Left lung (tissue), 10 donors: ENCODE measurements around the gene NAV2. TPM values are rescaled to one million over a fixed set of nuclear protein-coding genes. Genes with fewer than 3 reads are reported as not detected.

Experiments
- ATAC-seq: fragments of 200-7000 bp; cut with Tn5 transposase; one replicate; pipeline ENCODE4 v1.9.1; 2020; ENCODE audit warnings: moderate library complexity
- DNase-seq, 4 donors: peaks; one replicate each; pipeline ENCODE4 v3.0.0-alpha.2; 2013 to 2020
- H3K27ac ChIP-seq, 2 donors: fragments of 200-600 bp; sonication (generic) in 1 of 2; one replicate each; pipeline versions ENCODE4 v1.5.0 to v1.8.0; 2020 to 2021
- H3K27me3 ChIP-seq, 2 donors: fragments of 200-600 bp; sonication (generic) in 1 of 2; one replicate each; pipeline versions ENCODE4 v1.5.0 to v1.8.0; 2020 to 2021
- H3K36me3 ChIP-seq, 2 donors: fragments of 200-600 bp; sonication (generic) in 1 of 2; one replicate each; pipeline versions ENCODE4 v1.5.0 to v1.8.0; 2020 to 2021
- H3K4me1 ChIP-seq, 2 donors: fragments of 200-600 bp; one replicate each; pipeline ENCODE4 v1.8.0; 2021
- H3K4me3 ChIP-seq, 2 donors: fragments of 200-600 bp; sonication (generic) in 1 of 2; one replicate each; pipeline versions ENCODE4 v1.5.0 to v1.8.0; 2020 to 2021; ENCODE audit warnings: mild to moderate bottlenecking in 1 of 2
- H3K9me3 ChIP-seq, 2 donors: fragments of 200-600 bp; sonication (generic) in 1 of 2; one replicate each; pipeline versions ENCODE4 v1.5.0 to v1.8.0; 2020 to 2021
- CTCF ChIP-seq, 2 donors: fragments of 200-600 bp; sonication (generic) in 1 of 2; IDR thresholded peaks; one replicate each; pipeline versions ENCODE4 v1.5.0 to v1.8.0; 2021; ENCODE audit warnings: antibody characterized with exemption in 2 of 2
- intact Hi-C, 2 donors: fragments of 100-400 bp; cut with DNase I; formaldehyde crosslinking; loops; one replicate each; pipeline versions ENCODE4 v1.11.2 to v1.14.2; 2022
- polyA plus RNA-seq, 6 donors: library from polyadenylated mRNA; unstranded; fragments of 120-200 nt; gene quantifications; one replicate each; pipeline ENCODE4 v1.2.1, GENCODE V29; 2013; ENCODE audit not compliant: insufficient read length in 6 of 6
- total RNA-seq, 2 donors: library from RNA; stranded (reverse); fragmentation: NEBNext Ultra II Directional; extraction: Animal tissue kit (Norgen Biotek cat#: 25700); gene quantifications; one replicate each; pipeline ENCODE4 v1.2.1, GENCODE V29; 2021
- donor health status: DM: no; HTN: yes; CAD: no.
- donor health status: DM: no; HTN: no; CAD: no.

The NAV2 gene
- total and polyA plus RNA-seq, 8 donors: 18.0 to 59.9 (median 23.1) TPM

- intact Hi-C loops: no loop called here
- Histone ChIP-seq H3K4me1 (no peaks in the 10 kb centered on the region), H3K27ac (no peak overlapping the region), H3K4me3 (no peak overlapping the region), H3K36me3 (no peaks in the 10 kb centered on the region), H3K9me3 (no peaks in the 10 kb centered on the region), H3K27me3 (no peaks in the 10 kb centered on the region)
- ATAC-seq (no peak), DNase-seq (no peak)
- TF ChIP-seq CTCF (IDR thresholded peaks at IDR 0.05): no peak
These were observed 303.9 kb downstream of the NAV2 start for GRCh38 chr11:20016526-20016925.

GRCh38 chr11:20017320-20017719 lies 304.7 kb downstream of the NAV2 start:
- ATAC-seq (no peak), DNase-seq (no peak)
- no peak for TF ChIP-seq CTCF (IDR thresholded peaks at IDR 0.05)
- Histone ChIP-seq H3K9me3 (no peaks in the 10 kb centered on the region), H3K4me1 (no peaks in the 10 kb centered on the region), H3K36me3 (no peaks in the 10 kb centered on the region), H3K27me3 (no peaks in the 10 kb centered on the region), H3K27ac (no peak overlapping the region), H3K4me3 (no peak overlapping the region)
- intact Hi-C loops: no loop called here

GRCh38 chr11:20020198-20020597 lies 307.6 kb downstream of the NAV2 start:
- ATAC-seq: no peak
- H3K36me3 ChIP-seq: no peaks in the 10 kb centered on the region
- H3K9me3 ChIP-seq: no peaks in the 10 kb centered on the region
- H3K27ac ChIP-seq: no peak overlapping the region
- no peaks in the 10 kb centered on the region for H3K27me3 ChIP-seq
- DNase-seq: no peak
- TF ChIP-seq CTCF (IDR thresholded peaks at IDR 0.05): no peak
- no peaks in the 10 kb centered on the region for H3K4me1 ChIP-seq
- intact Hi-C loops: no loop called here
- no peak overlapping the region for H3K4me3 ChIP-seq

GRCh38 chr11:20020716-20021115 lies 308.1 kb downstream of the NAV2 start:
- ATAC-seq: no peak
- TF ChIP-seq CTCF (IDR thresholded peaks at IDR 0.05): no peak
- DNase-seq: no peak
- Histone ChIP-seq H3K27ac (no peak overlapping the region), H3K4me3 (no peak overlapping the region), H3K9me3 (no peaks in the 10 kb centered on the region), H3K4me1 (no peaks in the 10 kb centered on the region), H3K36me3 (no peaks in the 10 kb centered on the region), H3K27me3 (no peaks in the 10 kb centered on the region)
- intact Hi-C loops: no loop called here

- ATAC-seq: no peak
- no peaks in the 10 kb centered on the region for H3K4me1 ChIP-seq
- H3K27ac ChIP-seq: no peak overlapping the region
- H3K27me3 ChIP-seq: no peaks in the 10 kb centered on the region
- no peaks in the 10 kb centered on the region for H3K9me3 ChIP-seq
- intact Hi-C loops: no loop called here
- no peak for TF ChIP-seq CTCF (IDR thresholded peaks at IDR 0.05)
- no peaks in the 10 kb centered on the region for H3K36me3 ChIP-seq
- no peak for DNase-seq
- no peak overlapping the region for H3K4me3 ChIP-seq
These were observed 308.6 kb downstream of the NAV2 start for GRCh38 chr11:20021212-20021611.
